Measurements from ENCODE around the gene NOP9. TPM values are rescaled to one million over a fixed set of nuclear protein-coding genes. Genes with fewer than 3 reads are reported as not detected.
A peak's percentile ranks its signal among the peaks of the same experiment; 100 is the strongest.

The NOP9 gene
- total RNA-seq, 4 donors from 2014 or later: 18.8 to 20.9 (median 19.3) TPM

DNA sequence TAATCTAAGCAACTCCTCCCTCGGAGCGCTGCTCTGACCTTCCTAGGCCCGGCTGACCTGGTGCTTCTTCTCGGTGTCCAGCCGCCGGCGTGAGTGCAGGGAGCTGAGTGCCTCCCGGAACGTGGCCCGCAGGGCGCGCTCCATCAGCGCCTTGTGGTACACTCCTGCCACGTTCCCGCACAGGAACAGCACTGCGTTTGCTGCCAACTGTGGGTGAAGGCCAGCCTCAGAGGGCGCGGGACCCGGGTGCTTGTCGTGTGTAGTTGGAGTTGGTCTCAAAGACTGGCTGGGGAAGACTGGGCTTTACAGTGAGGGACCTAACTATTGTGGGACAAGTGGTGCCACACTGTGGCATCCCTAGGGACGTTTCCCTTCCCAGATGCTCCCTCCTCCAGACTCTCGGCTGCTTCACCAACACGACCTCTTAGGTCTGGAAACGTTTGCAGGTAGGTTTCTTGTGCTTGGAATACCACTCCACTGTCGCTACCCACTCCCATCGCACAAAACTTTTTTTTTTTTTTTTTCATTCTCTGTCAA lies 32.1 kb downstream of the NOP9 start:
- intact Hi-C loops (cut with DNase I; ENCODE audit: low total_unique reads): loop anchor here (2.0 kb wide), 1 partner anchor 105 kb away; no protein-coding TSS in a partner anchor
- Histone ChIP-seq H3K27ac (no peak overlapping the region), H3K4me1 (peaks cover 15 to 49% (median 32%) of the 10 kb centered on the region in 4 donors), H3K27me3 (peaks cover 28% of the 10 kb centered on the region), H3K36me3 (peaks cover 0 to under 1% (median 0%) of the 10 kb centered on the region in 4 donors), H3K9me3 (no peaks in the 10 kb centered on the region), H3K4me3 (no peak overlapping the region)
- TF ChIP-seq POLR2AphosphoS5 (IDR thresholded peaks at IDR 0.05) (no peak), POLR2A (IDR thresholded peaks at IDR 0.05) (no peak), EP300 (IDR thresholded peaks at IDR 0.05; ENCODE audit: low read depth) (no peak)
- TF ChIP-seq, protein P1, sequence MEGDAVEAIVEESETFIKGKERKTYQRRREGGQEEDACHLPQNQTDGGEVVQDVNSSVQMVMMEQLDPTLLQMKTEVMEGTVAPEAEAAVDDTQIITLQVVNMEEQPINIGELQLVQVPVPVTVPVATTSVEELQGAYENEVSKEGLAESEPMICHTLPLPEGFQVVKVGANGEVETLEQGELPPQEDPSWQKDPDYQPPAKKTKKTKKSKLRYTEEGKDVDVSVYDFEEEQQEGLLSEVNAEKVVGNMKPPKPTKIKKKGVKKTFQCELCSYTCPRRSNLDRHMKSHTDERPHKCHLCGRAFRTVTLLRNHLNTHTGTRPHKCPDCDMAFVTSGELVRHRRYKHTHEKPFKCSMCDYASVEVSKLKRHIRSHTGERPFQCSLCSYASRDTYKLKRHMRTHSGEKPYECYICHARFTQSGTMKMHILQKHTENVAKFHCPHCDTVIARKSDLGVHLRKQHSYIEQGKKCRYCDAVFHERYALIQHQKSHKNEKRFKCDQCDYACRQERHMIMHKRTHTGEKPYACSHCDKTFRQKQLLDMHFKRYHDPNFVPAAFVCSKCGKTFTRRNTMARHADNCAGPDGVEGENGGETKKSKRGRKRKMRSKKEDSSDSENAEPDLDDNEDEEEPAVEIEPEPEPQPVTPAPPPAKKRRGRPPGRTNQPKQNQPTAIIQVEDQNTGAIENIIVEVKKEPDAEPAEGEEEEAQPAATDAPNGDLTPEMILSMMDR (IDR thresholded peaks at IDR 0.05): no peak
- in situ Hi-C loops (cut with MboI; ENCODE audit: low pct_ligation_motif_present in 1 of 4, low pct_unique_long_range_greater_than_20kb in 1 of 4, low sequenced_read_pairs in 3 of 4): loop anchor here in 3 of 4 donors (5.0 to 25.0 kb wide), 3 partner anchors 101 to 106 kb away; partner anchors contain the start of genes CBLN3 (in 1 of the 3), KHNYN (in 1 of the 3) and SDR39U1 (in 1 of the 3)
- WGBS, 2 donors (ENCODE audit: low coverage in 1 of 2): 20 to 62% methylated on average over 1 to 26 of the region's 26 CpGs
- no peak for DNase-seq

DNA sequence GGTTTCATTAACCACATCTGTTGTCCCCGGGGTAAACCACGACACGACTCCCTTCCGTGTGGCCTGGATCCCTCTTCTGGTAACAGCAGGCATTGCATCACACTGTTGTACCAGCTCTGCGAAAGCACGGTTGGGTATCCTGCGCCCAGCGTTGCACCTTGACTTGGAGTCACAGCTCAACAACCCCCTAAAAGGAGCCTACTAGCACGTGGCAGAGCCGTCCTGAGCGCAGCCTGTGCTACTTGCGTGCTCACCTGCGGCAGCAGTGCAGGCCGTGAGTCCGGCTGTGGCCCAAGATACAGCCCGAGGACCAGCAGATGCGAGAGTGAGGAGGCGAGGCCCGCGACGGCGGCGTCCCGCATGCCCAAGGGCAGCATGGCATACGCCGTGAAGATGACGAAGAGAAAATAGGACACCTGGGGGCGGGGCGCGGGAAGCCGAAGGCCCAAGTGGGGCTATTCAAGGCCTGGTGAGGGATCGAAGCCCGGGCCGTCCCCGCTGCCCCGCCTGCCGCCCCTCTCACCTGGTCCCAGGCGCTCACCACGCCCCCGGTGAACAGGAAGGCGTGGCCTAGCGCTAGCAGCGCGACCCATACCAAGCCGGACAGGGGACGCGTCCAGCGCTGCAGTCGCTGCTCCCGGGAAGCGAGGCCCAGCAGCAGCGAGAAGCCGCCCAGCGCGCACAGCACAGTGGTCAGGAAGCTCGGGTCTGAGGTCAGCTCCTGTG lies 32.8 kb downstream of the NOP9 start:
- Histone ChIP-seq H3K27ac (peak overlapping the region in 3 of 4 donors; percentile 24 to 30 (median 26)), H3K4me3 (peak overlapping the region in 3 of 4 donors; percentile 2 to 41 (median 21)), H3K9me3 (no peaks in the 10 kb centered on the region), H3K36me3 (peaks cover 0 to 4% (median 0%) of the 10 kb centered on the region in 4 donors), H3K27me3 (peaks cover 28% of the 10 kb centered on the region), H3K4me1 (peaks cover 15 to 45% (median 32%) of the 10 kb centered on the region in 4 donors)
- DNase-seq: peak; percentile 87
- WGBS, 2 donors (ENCODE audit: low coverage in 1 of 2): 0 to 8% methylated on average over 4 to 38 of the region's 56 CpGs
- TF ChIP-seq, protein P1 (IDR thresholded peaks at IDR 0.05): peak; percentile 71 to 87 (median 80)
- TF ChIP-seq POLR2A (IDR thresholded peaks at IDR 0.05): no peak
- intact Hi-C loops (cut with DNase I; ENCODE audit: low total_unique reads): loop anchor here (2.0 kb wide), 1 partner anchor 104 kb away; no protein-coding TSS in a partner anchor
- in situ Hi-C loops (cut with MboI; ENCODE audit: low pct_ligation_motif_present in 1 of 4, low pct_unique_long_range_greater_than_20kb in 1 of 4, low sequenced_read_pairs in 3 of 4): loop anchor here in 3 of 4 donors (5.0 to 25.0 kb wide), 3 partner anchors 100 to 105 kb away; partner anchors contain the start of genes CBLN3 (in 1 of the 3), KHNYN (in 1 of the 3) and SDR39U1 (in 1 of the 3)

DNA sequence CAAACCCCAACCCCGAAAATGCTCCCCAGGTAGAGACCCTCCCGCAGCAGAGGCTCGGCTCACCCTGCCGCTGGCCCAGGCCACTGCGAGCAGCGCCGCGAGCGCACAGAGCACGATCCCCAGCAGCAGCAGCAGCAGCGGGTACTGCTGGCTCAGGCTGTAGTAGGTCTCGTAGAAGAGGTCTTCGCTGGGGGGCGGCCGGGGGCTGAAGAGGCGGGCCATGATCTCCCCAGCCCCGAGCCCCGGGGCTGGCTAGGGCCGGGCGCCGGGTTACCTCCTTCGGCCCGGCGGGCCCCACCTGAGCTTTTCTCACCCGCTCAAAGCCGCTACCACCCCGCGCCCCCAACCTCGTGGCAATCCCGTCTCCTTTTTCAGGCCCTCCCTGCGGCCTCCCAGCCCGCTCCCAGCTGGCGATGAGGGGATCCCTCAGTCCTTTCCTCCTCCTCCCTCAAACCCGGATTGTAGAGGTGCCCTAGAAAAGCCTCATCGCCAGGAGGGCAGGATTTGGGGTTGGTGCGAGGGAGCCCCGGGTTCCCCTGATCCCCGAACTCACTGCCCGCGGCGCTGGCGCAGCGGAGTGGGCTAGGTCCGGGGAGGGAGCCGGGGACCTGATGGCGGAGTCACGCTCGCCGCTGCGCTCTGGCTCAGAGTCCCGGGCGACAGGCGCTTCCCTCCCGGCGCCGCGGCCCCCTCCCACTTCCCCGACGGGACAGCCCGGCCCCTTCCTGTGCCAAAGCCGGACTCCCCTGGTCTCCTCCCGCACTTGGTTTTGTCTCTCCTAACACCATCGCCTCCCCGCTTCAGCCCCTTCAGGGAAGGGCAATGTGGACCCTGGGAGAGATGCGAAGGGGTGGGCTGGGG lies 35.0 kb downstream of the NOP9 start, which contains the start of gene ADCY4:
Gene ADCY4, minus strand, starts transcription at position 641 of the 861 bp plus-strand sequence. Its CDS starts 419 bp downstream, at position 222.
- DNase-seq: no peak
- H3K4me1 ChIP-seq: peaks cover 15 to 47% (median 36%) of the 10 kb centered on the region in 4 donors
- peak within 1 kb of the TSS in 3 of 4 donors; percentile 12 to 41 (median 20) for H3K4me3 ChIP-seq
- peak within 1 kb of the TSS; percentile 40 to 66 (median 56) for H3K27ac ChIP-seq
- H3K9me3 ChIP-seq: no peaks in the 10 kb centered on the region
- in situ Hi-C loops (cut with MboI; ENCODE audit: low pct_ligation_motif_present in 1 of 4, low pct_unique_long_range_greater_than_20kb in 1 of 4, low sequenced_read_pairs in 3 of 4) (loop anchor here (5.0 to 25.0 kb wide), 3 partner anchors 98 to 103 kb away; partner anchors contain the start of genes CBLN3 (in 1 of the 4), KHNYN (in 1 of the 4) and SDR39U1 (in 1 of the 4)), intact Hi-C loops (cut with DNase I; ENCODE audit: low total_unique reads) (no loop called here)
- peaks cover 28% of the 10 kb centered on the region for H3K27me3 ChIP-seq
- 9% methylated on average over 47 of the region's 65 CpGs; no CpG with 5 or more reads in 1 of the 2 donors for WGBS, 2 donors (ENCODE audit: low coverage in 1 of 2)
- peaks cover 0 to 4% (median 0%) of the 10 kb centered on the region in 4 donors for H3K36me3 ChIP-seq
- TF ChIP-seq POLR2AphosphoS5 (IDR thresholded peaks at IDR 0.05): peak in 2 of 3 donors; percentile 20 to 50
- TF ChIP-seq EP300 (IDR thresholded peaks at IDR 0.05; ENCODE audit: low read depth): no peak

Measured in transverse colon (tissue), 4 donors.